Stimulated activated naive B cell treated with anti-CD40 and anti-IgM and Interleukin-4, amounts not matched to agents 10 μg/mL and 1 μg/mL and 100 μg/mL, for 72 hours (primary cell): ENCODE data around the gene SRPK2.

Source experiments
- ATAC-seq, 2 donors: fragments of 150-1000 bp; cut with Tn5 transposase; replicated peaks; 2 replicates each; pipeline ENCODE4 v1.10.0; 2021; ENCODE audit warnings: moderate library complexity in 1 of 2
- DNase-seq: peaks from one replicate; pipeline ENCODE4 v3.0.0; 2021
- H3K27ac Mint-ChIP-seq: one replicate; pipeline ENCODE4 v1.8.0; 2022; ENCODE audit warnings: mild to moderate bottlenecking, mixed read lengths
- H3K27me3 Mint-ChIP-seq, 2 donors: one replicate each; pipeline ENCODE4 v1.8.0; 2022; ENCODE audit warnings: mixed read lengths in 2 of 2
- H3K36me3 Mint-ChIP-seq, 2 donors: one replicate each; pipeline ENCODE4 v1.8.0; 2022; ENCODE audit warnings: mixed read lengths in 2 of 2, mild to moderate bottlenecking in 1 of 2
- H3K4me1 Mint-ChIP-seq, 2 donors: one replicate each; pipeline ENCODE4 v1.8.0; 2022; ENCODE audit warnings: mixed read lengths in 2 of 2, mild to moderate bottlenecking in 1 of 2
- H3K4me3 Mint-ChIP-seq, 2 donors: one replicate each; pipeline ENCODE4 v1.8.0; 2022; ENCODE audit warnings: mild to moderate bottlenecking in 2 of 2, mixed read lengths in 2 of 2, moderate library complexity in 1 of 2
- H3K9me3 Mint-ChIP-seq, 2 donors: one replicate each; pipeline ENCODE4 v1.8.0; 2022; ENCODE audit warnings: mixed read lengths in 2 of 2, mild to moderate bottlenecking in 1 of 2

SRPK2 gene

GRCh38 chr7:105215821-105216220 is 172.9 kb downstream of the SRPK2 start:
- no peaks in the 10 kb centered on the region for H3K27me3 Mint-ChIP-seq
- no peak overlapping the region for H3K4me3 Mint-ChIP-seq
- peaks cover 0 to 2% of the 10 kb centered on the region in 2 donors for H3K9me3 Mint-ChIP-seq
- DNase-seq (no peak), ATAC-seq (no peak)
- no peak overlapping the region for H3K27ac Mint-ChIP-seq
- peaks cover 0 to 4% of the 10 kb centered on the region in 2 donors for H3K36me3 Mint-ChIP-seq
- peaks cover 31 to 75% of the 10 kb centered on the region in 2 donors for H3K4me1 Mint-ChIP-seq

GRCh38 chr7:105215182-105215581 is 173.5 kb downstream of the SRPK2 start:
- DNase-seq (no peak), ATAC-seq (no peak)
- peaks cover 0 to 2% of the 10 kb centered on the region in 2 donors for H3K9me3 Mint-ChIP-seq
- H3K4me3 Mint-ChIP-seq: no peak overlapping the region
- no peak overlapping the region for H3K27ac Mint-ChIP-seq
- H3K4me1 Mint-ChIP-seq: peaks cover 38 to 76% of the 10 kb centered on the region in 2 donors
- no peaks in the 10 kb centered on the region for H3K27me3 Mint-ChIP-seq
- H3K36me3 Mint-ChIP-seq: peaks cover 0 to 4% of the 10 kb centered on the region in 2 donors

GRCh38 chr7:105213611-105214010 is 175.1 kb downstream of the SRPK2 start:
- no peaks in the 10 kb centered on the region for H3K27me3 Mint-ChIP-seq
- ATAC-seq (no peak), DNase-seq (no peak)
- no peak overlapping the region for H3K27ac Mint-ChIP-seq
- H3K4me1 Mint-ChIP-seq: peaks cover 43 to 86% of the 10 kb centered on the region in 2 donors
- H3K36me3 Mint-ChIP-seq: peaks cover 0 to 4% of the 10 kb centered on the region in 2 donors
- H3K9me3 Mint-ChIP-seq: peaks cover 0 to 2% of the 10 kb centered on the region in 2 donors
- no peak overlapping the region for H3K4me3 Mint-ChIP-seq

- DNase-seq: no peak
- ATAC-seq: no peak
- H3K4me1 Mint-ChIP-seq: peaks cover 48 to 88% of the 10 kb centered on the region in 2 donors
- no peak overlapping the region for H3K4me3 Mint-ChIP-seq
- peaks cover 0 to 4% of the 10 kb centered on the region in 2 donors for H3K36me3 Mint-ChIP-seq
- no peaks in the 10 kb centered on the region for H3K27me3 Mint-ChIP-seq
- peaks cover 0 to 2% of the 10 kb centered on the region in 2 donors for H3K9me3 Mint-ChIP-seq
- no peak overlapping the region for H3K27ac Mint-ChIP-seq
These were observed 176.5 kb downstream of the SRPK2 start for GRCh38 chr7:105212212-105212611.

- peaks cover 0 to 2% of the 10 kb centered on the region in 2 donors for H3K9me3 Mint-ChIP-seq
- peak; percentile 87 for ATAC-seq
- peaks cover 0 to 4% of the 10 kb centered on the region in 2 donors for H3K36me3 Mint-ChIP-seq
- peak overlapping the region; percentile 78 for H3K27ac Mint-ChIP-seq
- DNase-seq: no peak
- H3K4me1 Mint-ChIP-seq: peaks cover 52 to 87% of the 10 kb centered on the region in 2 donors
- H3K4me3 Mint-ChIP-seq: peak overlapping the region; percentile 64 to 69
- H3K27me3 Mint-ChIP-seq: no peaks in the 10 kb centered on the region
These were observed 178.0 kb downstream of the SRPK2 start for GRCh38 chr7:105210721-105211205.

GRCh38 chr7:105209870-105210269 is 178.9 kb downstream of the SRPK2 start:
- peaks cover 0 to 2% of the 10 kb centered on the region in 2 donors for H3K9me3 Mint-ChIP-seq
- H3K36me3 Mint-ChIP-seq: peaks cover 0 to under 1% of the 10 kb centered on the region in 2 donors
- no peak for DNase-seq
- ATAC-seq: no peak
- H3K27ac Mint-ChIP-seq: no peak overlapping the region
- H3K4me3 Mint-ChIP-seq: no peak overlapping the region
- no peaks in the 10 kb centered on the region for H3K27me3 Mint-ChIP-seq
- peaks cover 57 to 87% of the 10 kb centered on the region in 2 donors for H3K4me1 Mint-ChIP-seq

- Mint-ChIP-seq H3K27ac (peak overlapping the region; percentile 68), H3K4me1 (peaks cover 61 to 87% of the 10 kb centered on the region in 2 donors), H3K27me3 (no peaks in the 10 kb centered on the region), H3K9me3 (peaks cover 0 to 2% of the 10 kb centered on the region in 2 donors), H3K4me3 (peak overlapping the region; percentile 46 to 50), H3K36me3 (peaks cover 0 to under 1% of the 10 kb centered on the region in 2 donors)
- no peak for ATAC-seq
- DNase-seq: no peak
These were observed 179.3 kb downstream of the SRPK2 start for GRCh38 chr7:105209433-105209832.

GRCh38 chr7:105206985-105207384 is 181.7 kb downstream of the SRPK2 start:
- no peak overlapping the region for H3K27ac Mint-ChIP-seq
- DNase-seq (no peak), ATAC-seq (peak; percentile 63 to 68)
- H3K36me3 Mint-ChIP-seq: peaks cover 4 to 7% of the 10 kb centered on the region in 2 donors
- H3K4me3 Mint-ChIP-seq: no peak overlapping the region
- peaks cover 0 to 2% of the 10 kb centered on the region in 2 donors for H3K9me3 Mint-ChIP-seq
- H3K4me1 Mint-ChIP-seq: peaks cover 48 to 76% of the 10 kb centered on the region in 2 donors
- H3K27me3 Mint-ChIP-seq: no peaks in the 10 kb centered on the region

- Mint-ChIP-seq H3K9me3 (no peaks in the 10 kb centered on the region), H3K4me3 (no peak overlapping the region), H3K27ac (no peak overlapping the region), H3K27me3 (no peaks in the 10 kb centered on the region), H3K36me3 (peaks cover 4 to 12% of the 10 kb centered on the region in 2 donors), H3K4me1 (peaks cover 43 to 70% of the 10 kb centered on the region in 2 donors)
- ATAC-seq: peak in 1 of 2 donors; percentile 66
- no peak for DNase-seq
These were observed 183.0 kb downstream of the SRPK2 start for GRCh38 chr7:105205592-105206237.

GRCh38 chr7:105204953-105205352 is 183.8 kb downstream of the SRPK2 start:
- Mint-ChIP-seq H3K4me3 (no peak overlapping the region), H3K36me3 (peaks cover 9 to 20% of the 10 kb centered on the region in 2 donors), H3K27ac (no peak overlapping the region), H3K27me3 (no peaks in the 10 kb centered on the region), H3K9me3 (no peaks in the 10 kb centered on the region), H3K4me1 (peaks cover 37 to 63% of the 10 kb centered on the region in 2 donors)
- DNase-seq (no peak), ATAC-seq (no peak)

- ATAC-seq (no peak), DNase-seq (no peak)
- H3K36me3 Mint-ChIP-seq: peaks cover 10 to 20% of the 10 kb centered on the region in 2 donors
- H3K4me1 Mint-ChIP-seq: peaks cover 36 to 60% of the 10 kb centered on the region in 2 donors
- no peak overlapping the region for H3K4me3 Mint-ChIP-seq
- no peaks in the 10 kb centered on the region for H3K9me3 Mint-ChIP-seq
- H3K27me3 Mint-ChIP-seq: no peaks in the 10 kb centered on the region
- H3K27ac Mint-ChIP-seq: no peak overlapping the region
These were observed 184.2 kb downstream of the SRPK2 start for GRCh38 chr7:105204520-105204919.

GRCh38 chr7:105202616-105203015 is 186.1 kb downstream of the SRPK2 start:
- no peaks in the 10 kb centered on the region for H3K27me3 Mint-ChIP-seq
- ATAC-seq: no peak
- H3K27ac Mint-ChIP-seq: peak overlapping the region; percentile 49
- H3K36me3 Mint-ChIP-seq: peaks cover 14 to 25% of the 10 kb centered on the region in 2 donors
- H3K4me3 Mint-ChIP-seq: no peak overlapping the region
- H3K9me3 Mint-ChIP-seq: no peaks in the 10 kb centered on the region
- no peak for DNase-seq
- peaks cover 34 to 55% of the 10 kb centered on the region in 2 donors for H3K4me1 Mint-ChIP-seq

- no peaks in the 10 kb centered on the region for H3K27me3 Mint-ChIP-seq
- ATAC-seq (no peak), DNase-seq (no peak)
- peaks cover 15 to 24% of the 10 kb centered on the region in 2 donors for H3K4me1 Mint-ChIP-seq
- H3K27ac Mint-ChIP-seq: no peak overlapping the region
- no peaks in the 10 kb centered on the region for H3K9me3 Mint-ChIP-seq
- H3K36me3 Mint-ChIP-seq: peaks cover 13 to 35% of the 10 kb centered on the region in 2 donors
- H3K4me3 Mint-ChIP-seq: no peak overlapping the region
These were observed 189.3 kb downstream of the SRPK2 start for GRCh38 chr7:105199386-105199785.

- Mint-ChIP-seq H3K27ac (no peak overlapping the region), H3K9me3 (peaks cover 0 to 2% of the 10 kb centered on the region in 2 donors), H3K4me1 (peaks cover 16 to 25% of the 10 kb centered on the region in 2 donors), H3K36me3 (peaks cover 15 to 33% of the 10 kb centered on the region in 2 donors), H3K4me3 (no peak overlapping the region), H3K27me3 (no peaks in the 10 kb centered on the region)
- no peak for ATAC-seq
- DNase-seq: no peak
These were observed 190.5 kb downstream of the SRPK2 start for GRCh38 chr7:105198223-105198622.

GRCh38 chr7:105196473-105196872 is 192.2 kb downstream of the SRPK2 start:
- Mint-ChIP-seq H3K27me3 (no peaks in the 10 kb centered on the region), H3K27ac (no peak overlapping the region), H3K4me1 (peaks cover 29 to 32% of the 10 kb centered on the region in 2 donors), H3K9me3 (peaks cover 0 to 2% of the 10 kb centered on the region in 2 donors), H3K4me3 (no peak overlapping the region), H3K36me3 (peaks cover 16 to 34% of the 10 kb centered on the region in 2 donors)
- no peak for DNase-seq
- no peak for ATAC-seq
